PC-3 (cell line): ENCODE results near the gene ADAM15. TPM values are rescaled to one million over a fixed set of nuclear protein-coding genes. Genes with fewer than 3 reads are reported as not detected.

Experiments
- ATAC-seq: fragments of 200-7000 bp; cut with Tn5 transposase; 2 replicates; pipeline ENCODE4 v1.9.1; 2020; ENCODE audit warnings: mild to moderate bottlenecking, moderate library complexity
- BruUV-seq: library from RNA; stranded (reverse); fragments of 400-500 nt; replicated peaks from 2 replicates; lab custom pipeline; 2021; lab: Mats Ljungman, UMichigan
- CTCF ChIA-PET: fragments of 300-600 bp; sonication (Branson Sonifier 250); formaldehyde crosslinking; loops from one replicate; lab custom pipeline; 2022; ENCODE audit warnings: antibody characterized with exemption; lab: Charles Lee
- POLR2A ChIA-PET: fragments of 300-600 bp; sonication (Branson Sonifier 250); formaldehyde crosslinking; loops from one replicate; lab custom pipeline; 2022; ENCODE audit warnings: antibody characterized with exemption; ENCODE audit not compliant: unreplicated experiment; lab: Charles Lee
- DNase-seq: peaks from one replicate; pipeline ENCODE4 v3.0.0-alpha.2; 2015
- H2AFZ ChIP-seq: fragments of 300-600 bp; sonication (generic); 2 replicates; pipeline ENCODE4 v1.6.0; 2016; ENCODE audit warnings: antibody characterized with exemption, low read length
- H3F3A ChIP-seq: fragments of 300-600 bp; sonication (generic); one replicate; pipeline ENCODE4 v1.6.0; 2017; ENCODE audit warnings: antibody characterized with exemption, low read length, control low read depth, mild to moderate bottlenecking; ENCODE audit not compliant: unreplicated experiment
- H3K27ac ChIP-seq: fragments of 300-600 bp; sonication (generic); 2 replicates; pipeline ENCODE4 v1.5.1; 2016; ENCODE audit warnings: mild to moderate bottlenecking, low read length
- H3K27me3 ChIP-seq: fragments of 300-600 bp; sonication (generic); 2 replicates; pipeline ENCODE4 v1.6.1; 2016; ENCODE audit warnings: low read length, mixed read lengths
- H3K36me3 ChIP-seq: fragments of 300-600 bp; sonication (generic); 2 replicates; pipeline ENCODE4 v1.6.1; 2016; ENCODE audit warnings: low read depth, mixed run types, low read length, mixed read lengths
- H3K4me1 ChIP-seq: fragments of 300-600 bp; sonication (generic); 2 replicates; pipeline ENCODE4 v1.5.1; 2016; ENCODE audit warnings: low read length; ENCODE audit not compliant: insufficient read depth
- H3K4me2 ChIP-seq: fragments of 300-600 bp; sonication (generic); 2 replicates; pipeline ENCODE4 v1.6.0; 2016; ENCODE audit warnings: low read length
- H3K4me3 ChIP-seq: fragments of 300-600 bp; sonication (generic); 2 replicates; pipeline ENCODE4 v1.5.1; 2016; ENCODE audit warnings: mild to moderate bottlenecking, low read length, mixed read lengths
- H3K79me2 ChIP-seq: fragments of 300-600 bp; sonication (generic); 2 replicates; pipeline ENCODE4 v1.6.1; 2017; ENCODE audit warnings: low read length, mixed read lengths
- H3K9ac ChIP-seq: fragments of 300-600 bp; sonication (generic); 2 replicates; pipeline ENCODE4 v1.6.0; 2016; ENCODE audit warnings: mild to moderate bottlenecking, low read length
- H3K9me2 ChIP-seq: fragments of 300-600 bp; sonication (generic); replicated peaks from 2 replicates; pipeline ENCODE4 v1.6.1; 2016; ENCODE audit warnings: mixed run types, low read length, mixed read lengths
- H3K9me3 ChIP-seq: fragments of 300-600 bp; sonication (generic); 2 replicates; pipeline ENCODE4 v1.6.1; 2016; ENCODE audit warnings: low read length, mixed read lengths
- H4K20me1 ChIP-seq: fragments of 300-600 bp; sonication (generic); 2 replicates; pipeline ENCODE4 v1.6.1; 2016; ENCODE audit warnings: low read length, mixed read lengths
- CTCF ChIP-seq: fragments of 300-600 bp; sonication (generic); conservative IDR thresholded peaks from 2 replicates; pipeline ENCODE4 v1.5.1; 2017; ENCODE audit warnings: antibody characterized with exemption, low read depth, mild to moderate bottlenecking, low read length
- EZH2 ChIP-seq: fragments of 300-600 bp; sonication (generic); IDR thresholded peaks from one replicate; pipeline ENCODE4 v1.6.1; 2017; ENCODE audit warnings: antibody characterized with exemption, mild to moderate bottlenecking, low read length; ENCODE audit not compliant: unreplicated experiment
- EZH2phosphoT487 ChIP-seq: fragments of 300-600 bp; sonication (generic); IDR thresholded peaks from 2 replicates; pipeline ENCODE4 v1.6.1; 2018; ENCODE audit warnings: mild to moderate bottlenecking, antibody characterized with exemption, low read length, borderline replicate concordance
- intact Hi-C: fragments of 100-400 bp; cut with micrococcal nuclease; formaldehyde crosslinking; loops from 2 replicates; pipeline ENCODE4 v1.9.0; 2023
- total RNA-seq: library from RNA; depleted of rRNA; stranded (reverse); fragments of >200 nt; gene quantifications from 2 replicates; pipeline ENCODE4 v1.2.3, GENCODE V29; 2014

Gene ADAM15
- total RNA-seq, 1 experiment from 2014 or later: 334 TPM

GRCh38 chr1:155099331-155099730, 48.2 kb downstream of the ADAM15 start:
- Histone ChIP-seq H3F3A (no peaks in the 10 kb centered on the region), H3K4me2 (no peak overlapping the region), H3K4me3 (no peak overlapping the region), H3K36me3 (no peaks in the 10 kb centered on the region), H3K4me1 (no peaks in the 10 kb centered on the region), H3K79me2 (no peaks in the 10 kb centered on the region), H3K9me3 (no peaks in the 10 kb centered on the region), H3K9ac (no peak overlapping the region), H3K27ac (no peak overlapping the region), H3K9me2 (no peaks in the 10 kb centered on the region), H3K27me3 (no peaks in the 10 kb centered on the region), H2AFZ (no peak overlapping the region), H4K20me1 (no peaks in the 10 kb centered on the region)
- DNase-seq: no peak
- no TSS peak for BruUV-seq
- intact Hi-C loops: no loop called here
- ChIA-PET POLR2A (no interaction called here), CTCF (no interaction called here)
- ATAC-seq: no peak
- TF ChIP-seq EZH2 (no peak), CTCF (no peak), EZH2phosphoT487 (no peak)

- BruUV-seq: no TSS peak
- Histone ChIP-seq H3K27me3 (no peaks in the 10 kb centered on the region), H4K20me1 (no peaks in the 10 kb centered on the region), H3K9me2 (no peaks in the 10 kb centered on the region), H3K4me2 (no peak overlapping the region), H3K4me1 (no peaks in the 10 kb centered on the region), H3K9ac (no peak overlapping the region), H3K36me3 (no peaks in the 10 kb centered on the region), H3K9me3 (no peaks in the 10 kb centered on the region), H3K4me3 (no peak overlapping the region), H2AFZ (no peak overlapping the region), H3K27ac (no peak overlapping the region), H3K79me2 (no peaks in the 10 kb centered on the region), H3F3A (no peaks in the 10 kb centered on the region)
- intact Hi-C loops: no loop called here
- CTCF ChIA-PET: no interaction called here
- POLR2A ChIA-PET: no interaction called here
- TF ChIP-seq EZH2phosphoT487 (no peak), CTCF (no peak), EZH2 (no peak)
- no peak for ATAC-seq
- no peak for DNase-seq
These were observed 52.2 kb downstream of the ADAM15 start for GRCh38 chr1:155103325-155103724.

GRCh38 chr1:155104605-155105534, 53.8 kb downstream of the ADAM15 start:
- no peaks in the 10 kb centered on the region for H3K79me2 ChIP-seq
- H3K27ac ChIP-seq: no peak overlapping the region
- intact Hi-C loops: no loop called here
- ATAC-seq (no peak), DNase-seq (no peak)
- H3F3A ChIP-seq: no peaks in the 10 kb centered on the region
- no peak overlapping the region for H3K4me2 ChIP-seq
- H3K9me2 ChIP-seq: no peaks in the 10 kb centered on the region
- H3K9me3 ChIP-seq: no peaks in the 10 kb centered on the region
- ChIA-PET POLR2A (no interaction called here), CTCF (no interaction called here)
- no peaks in the 10 kb centered on the region for H3K4me1 ChIP-seq
- no TSS peak for BruUV-seq
- no peak overlapping the region for H3K9ac ChIP-seq
- H3K27me3 ChIP-seq: no peaks in the 10 kb centered on the region
- H3K4me3 ChIP-seq: no peak overlapping the region
- no peak overlapping the region for H2AFZ ChIP-seq
- no peaks in the 10 kb centered on the region for H3K36me3 ChIP-seq
- TF ChIP-seq EZH2phosphoT487: no peak
- TF ChIP-seq EZH2: no peak
- TF ChIP-seq CTCF: no peak
- H4K20me1 ChIP-seq: no peaks in the 10 kb centered on the region
